Measurements from ENCODE around the gene STAM. TPM values are rescaled to one million over a fixed set of nuclear protein-coding genes. Genes with fewer than 3 reads are reported as not detected.

STAM gene
- total RNA-seq, 1 experiment from 2014 or later, result 48.5 TPM

Other genes starting within 250 kb of the STAM start
- gene ST8SIA6, start 189.6 kb upstream of the STAM start, total RNA-seq (2014; rRNA removed; shearing (Covaris generic)), result not detected in 2 replicates
- 53.9 and 61.7 TPM in 2 replicates for gene HACD1, start 26.8 kb upstream of the STAM start, total RNA-seq (2014; rRNA removed; shearing (Covaris generic))
- gene TMEM236, start 108.0 kb downstream of the STAM start, total RNA-seq (2014; rRNA removed; shearing (Covaris generic)), result 0.10 and 0.12 TPM in 2 replicates
- not detected in 2 replicates for gene MRC1, start 165.2 kb downstream of the STAM start, total RNA-seq (2014; rRNA removed; shearing (Covaris generic))